ENCODE results near the gene FARP2.

- no peak for TF ChIP-seq CTCF (conservative IDR thresholded peaks at IDR 0.05; ENCODE audit: low read length)
- no peak for TF ChIP-seq EZH2phosphoT487 (IDR thresholded peaks at IDR 0.05; ENCODE audit: borderline replicate concordance)
Observed at GRCh38 chr2:241466230-241466629, 110.1 kb downstream of the FARP2 start.

Data from Loucy (cell line).